ENCODE data around the gene FRMPD1. TPM values are rescaled to one million over a fixed set of nuclear protein-coding genes. Genes with fewer than 3 reads are reported as not detected.
"Not testable (repeated sequence)": the region's sequence is repeated elsewhere in the genome, so short reads cannot be mapped to it uniquely, and the experiment has no call there.

The FRMPD1 gene
- total and polyA plus RNA-seq, 2 donors from 2014 or later, result 0.19 to 0.90 TPM

- Histone ChIP-seq H3K27ac (ENCODE audit: low read depth in 2 of 2, low read length in 2 of 2) (no peak overlapping the region), H3K4me1 (ENCODE audit: control insufficient read depth in 2 of 3, insufficient read depth in 2 of 3, low read depth in 1 of 3, low read length in 3 of 3) (peaks cover 2 to 7% (median 5%) of the 10 kb centered on the region in 3 donors), H3K27me3 (ENCODE audit: control insufficient read depth, insufficient read depth, low read length) (no peaks in the 10 kb centered on the region), H3K9me3 (ENCODE audit: control insufficient read depth in 2 of 3, insufficient read depth in 1 of 3, low read length in 3 of 3) (peaks cover 0 to 4% (median 0%) of the 10 kb centered on the region in 3 donors), H3K9ac (ENCODE audit: low read length in 3 of 3) (no peak overlapping the region), H3K4me3 (ENCODE audit: low read length in 3 of 3) (no peak overlapping the region), H3K36me3 (ENCODE audit: control insufficient read depth in 2 of 3, insufficient read depth in 3 of 3, low read length in 3 of 3) (no peaks in the 10 kb centered on the region)
- no peak for DNase-seq
- intact Hi-C loops (cut with DNase I), result no loop called here
- FAIRE-seq, result no peak
- TF ChIP-seq CTCF (IDR thresholded peaks at IDR 0.05; ENCODE audit: borderline replicate concordance, extremely low read depth, insufficient read depth), result no peak
Observed at GRCh38 chr9:37751186-37751585, 100.4 kb downstream of the FRMPD1 start.

DNA sequence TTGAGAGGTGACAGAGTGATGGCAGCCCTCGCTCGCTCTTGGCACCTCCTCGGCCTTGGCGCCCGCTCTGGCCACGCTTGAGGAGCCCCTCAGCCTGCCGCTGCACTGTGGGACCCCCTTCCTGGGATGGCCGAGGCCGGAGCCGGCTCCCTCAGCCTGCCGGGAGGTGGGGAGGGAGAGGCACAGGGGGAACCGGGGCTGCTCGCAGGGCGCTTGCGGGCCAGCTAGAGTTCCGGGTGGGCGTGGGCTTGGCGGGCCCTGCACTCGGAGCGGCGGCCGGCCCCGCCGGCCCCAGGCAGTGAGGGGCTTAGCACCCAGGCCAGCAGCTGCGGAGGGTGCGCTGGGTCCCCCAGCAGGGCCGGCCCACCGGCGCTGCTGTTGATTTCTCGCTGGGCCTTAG lies 101.0 kb downstream of the FRMPD1 start:
- H3K9me3 ChIP-seq (ENCODE audit: control insufficient read depth in 2 of 3, insufficient read depth in 1 of 3, low read length in 3 of 3); FAIRE-seq; H3K27me3 ChIP-seq (ENCODE audit: control insufficient read depth, insufficient read depth, low read length); H3K36me3 ChIP-seq (ENCODE audit: control insufficient read depth in 2 of 3, insufficient read depth in 3 of 3, low read length in 3 of 3); H3K4me1 ChIP-seq (ENCODE audit: control insufficient read depth in 2 of 3, insufficient read depth in 2 of 3, low read depth in 1 of 3, low read length in 3 of 3); H3K27ac ChIP-seq (ENCODE audit: low read depth in 2 of 2, low read length in 2 of 2); H3K4me3 ChIP-seq (ENCODE audit: low read length in 3 of 3); H3K9ac ChIP-seq (ENCODE audit: low read length in 3 of 3); DNase-seq; intact Hi-C loops (cut with DNase I): not testable (repeated sequence)

DNA sequence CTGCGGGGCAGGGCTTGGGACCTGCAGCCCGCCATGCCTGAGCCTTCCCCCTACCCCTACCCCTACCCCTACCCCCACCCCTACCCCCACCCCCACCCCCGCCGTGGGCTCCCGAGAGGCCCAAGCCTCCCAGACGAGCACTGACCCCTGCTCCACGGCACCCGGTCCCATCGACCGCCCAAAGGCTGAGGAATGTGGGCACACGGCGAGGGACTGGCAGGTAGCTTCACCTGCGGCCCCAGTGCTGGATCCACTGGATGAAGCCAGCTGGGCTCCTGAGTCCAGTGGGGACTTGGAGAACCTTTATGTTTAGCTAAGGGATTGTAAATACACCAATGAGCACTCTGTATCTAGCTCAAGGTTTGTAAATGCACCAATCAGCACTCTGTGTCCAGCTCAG lies 101.4 kb downstream of the FRMPD1 start:
- DNase-seq; H3K9ac ChIP-seq (ENCODE audit: low read length in 3 of 3); H3K27ac ChIP-seq (ENCODE audit: low read depth in 2 of 2, low read length in 2 of 2); H3K36me3 ChIP-seq (ENCODE audit: control insufficient read depth in 2 of 3, insufficient read depth in 3 of 3, low read length in 3 of 3); H3K4me1 ChIP-seq (ENCODE audit: control insufficient read depth in 2 of 3, insufficient read depth in 2 of 3, low read depth in 1 of 3, low read length in 3 of 3); H3K9me3 ChIP-seq (ENCODE audit: control insufficient read depth in 2 of 3, insufficient read depth in 1 of 3, low read length in 3 of 3); intact Hi-C loops (cut with DNase I); H3K27me3 ChIP-seq (ENCODE audit: control insufficient read depth, insufficient read depth, low read length); H3K4me3 ChIP-seq (ENCODE audit: low read length in 3 of 3); FAIRE-seq: not testable (repeated sequence)

DNA sequence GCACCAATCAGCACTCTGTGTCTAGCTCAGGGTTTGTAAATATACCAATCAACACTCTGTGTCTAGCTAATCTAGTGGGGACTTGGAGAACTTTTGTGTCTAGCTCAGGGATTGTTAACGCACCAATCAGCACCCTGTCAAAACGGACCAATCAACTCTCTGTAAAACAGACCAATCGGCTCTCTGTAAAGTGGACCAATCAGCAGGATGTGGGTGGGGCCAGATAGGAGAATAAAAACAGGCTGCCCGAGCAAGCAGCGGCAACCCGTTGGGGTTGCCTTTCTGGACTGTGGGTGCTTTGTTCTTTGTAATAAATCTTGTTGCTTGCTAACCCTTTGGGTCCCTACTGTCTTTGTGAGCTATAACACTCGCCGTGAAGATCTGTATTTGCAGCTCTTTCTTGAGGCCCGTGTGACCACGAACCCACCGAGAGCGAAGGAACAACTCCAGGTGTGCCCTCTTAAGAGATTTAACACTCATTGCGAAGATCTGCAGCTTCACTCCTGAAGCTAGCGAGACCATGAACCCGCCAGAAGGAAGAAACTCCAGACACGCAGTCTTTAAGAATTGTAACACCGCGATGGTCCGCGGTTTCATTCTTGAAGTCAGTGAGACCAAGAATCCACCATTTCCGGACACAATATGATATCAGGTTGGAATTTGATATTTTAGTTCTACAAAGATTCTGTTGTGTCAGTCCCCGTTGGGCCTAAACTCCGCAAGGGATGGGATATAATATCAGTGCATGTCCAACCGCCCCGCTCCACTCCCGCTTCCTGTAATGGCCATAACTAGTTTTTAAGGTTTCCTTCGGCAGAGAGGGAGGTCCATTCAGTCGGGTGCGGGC lies 102.1 kb downstream of the FRMPD1 start:
- peak overlapping the region in 2 of 3 donors; percentile 25 to 88 for H3K9ac ChIP-seq (ENCODE audit: low read length in 3 of 3)
- H3K4me1 ChIP-seq (ENCODE audit: control insufficient read depth in 2 of 3, insufficient read depth in 2 of 3, low read depth in 1 of 3, low read length in 3 of 3), result peaks cover 2 to 5% (median 4%) of the 10 kb centered on the region in 3 donors
- peak overlapping the region in 2 of 3 donors; percentile 78 to 97 for H3K4me3 ChIP-seq (ENCODE audit: low read length in 3 of 3)
- intact Hi-C loops (cut with DNase I), result no loop called here
- FAIRE-seq (no peak), DNase-seq (no peak)
- peaks cover 0 to 4% (median 0%) of the 10 kb centered on the region in 3 donors for H3K9me3 ChIP-seq (ENCODE audit: control insufficient read depth in 2 of 3, insufficient read depth in 1 of 3, low read length in 3 of 3)
- peak overlapping the region in 1 of 2 donors; percentile 34 for H3K27ac ChIP-seq (ENCODE audit: low read depth in 2 of 2, low read length in 2 of 2)
- no peak for TF ChIP-seq CTCF (IDR thresholded peaks at IDR 0.05; ENCODE audit: borderline replicate concordance, extremely low read depth, insufficient read depth)
- H3K27me3 ChIP-seq (ENCODE audit: control insufficient read depth, insufficient read depth, low read length), result no peaks in the 10 kb centered on the region
- no peaks in the 10 kb centered on the region for H3K36me3 ChIP-seq (ENCODE audit: control insufficient read depth in 2 of 3, insufficient read depth in 3 of 3, low read length in 3 of 3)

All from kidney (tissue), 14 donors.